ENCODE results near the gene ME1. TPM values are rescaled to one million over a fixed set of nuclear protein-coding genes. Genes with fewer than 3 reads are reported as not detected.

Gene ME1
- total RNA-seq, 1 donor from 2014 or later, result 7.9 TPM

- no peak for DNase-seq (ENCODE audit: low spot score, unreplicated experiment)
- no peak for TF ChIP-seq CTCF (IDR thresholded peaks at IDR 0.05; ENCODE audit: unreplicated experiment)
- Mint-ChIP-seq H3K27me3 (no peaks in the 10 kb centered on the region), H3K4me1 (ENCODE audit: low read depth) (peaks cover 2% of the 10 kb centered on the region), H3K4me3 (ENCODE audit: low read depth) (no peak overlapping the region), H3K36me3 (ENCODE audit: insufficient read depth) (no peaks in the 10 kb centered on the region), H3K27ac (no peak overlapping the region), H3K9me3 (ENCODE audit: low read depth) (no peaks in the 10 kb centered on the region)
Observed at GRCh38 chr6:83443516-83443915, 12.7 kb upstream of the ME1 start.

- Mint-ChIP-seq H3K4me3 (ENCODE audit: low read depth) (no peak overlapping the region), H3K4me1 (ENCODE audit: low read depth) (peaks cover 2% of the 10 kb centered on the region), H3K27me3 (no peaks in the 10 kb centered on the region), H3K36me3 (ENCODE audit: insufficient read depth) (no peaks in the 10 kb centered on the region), H3K27ac (no peak overlapping the region), H3K9me3 (ENCODE audit: low read depth) (no peaks in the 10 kb centered on the region)
- no peak for TF ChIP-seq CTCF (IDR thresholded peaks at IDR 0.05; ENCODE audit: unreplicated experiment)
- DNase-seq (ENCODE audit: low spot score, unreplicated experiment), result no peak
Observed at GRCh38 chr6:83442752-83443151, 11.9 kb upstream of the ME1 start.

- TF ChIP-seq CTCF (IDR thresholded peaks at IDR 0.05; ENCODE audit: unreplicated experiment), result no peak
- H3K4me1 Mint-ChIP-seq (ENCODE audit: low read depth), result no peaks in the 10 kb centered on the region
- H3K27me3 Mint-ChIP-seq, result no peaks in the 10 kb centered on the region
- no peaks in the 10 kb centered on the region for H3K36me3 Mint-ChIP-seq (ENCODE audit: insufficient read depth)
- no peak overlapping the region for H3K4me3 Mint-ChIP-seq (ENCODE audit: low read depth)
- no peaks in the 10 kb centered on the region for H3K9me3 Mint-ChIP-seq (ENCODE audit: low read depth)
- no peak for DNase-seq (ENCODE audit: low spot score, unreplicated experiment)
- no peak overlapping the region for H3K27ac Mint-ChIP-seq
Observed at GRCh38 chr6:83439201-83439600, 8.3 kb upstream of the ME1 start.

GRCh38 chr6:83436674-83437073, 5.8 kb upstream of the ME1 start:
- TF ChIP-seq CTCF (IDR thresholded peaks at IDR 0.05; ENCODE audit: unreplicated experiment), result no peak
- no peak overlapping the region for H3K4me3 Mint-ChIP-seq (ENCODE audit: low read depth)
- no peaks in the 10 kb centered on the region for H3K27me3 Mint-ChIP-seq
- DNase-seq (ENCODE audit: low spot score, unreplicated experiment), result no peak
- H3K9me3 Mint-ChIP-seq (ENCODE audit: low read depth), result no peaks in the 10 kb centered on the region
- no peaks in the 10 kb centered on the region for H3K4me1 Mint-ChIP-seq (ENCODE audit: low read depth)
- no peaks in the 10 kb centered on the region for H3K36me3 Mint-ChIP-seq (ENCODE audit: insufficient read depth)
- H3K27ac Mint-ChIP-seq, result no peak overlapping the region

GRCh38 chr6:83433177-83433576, 2.3 kb upstream of the ME1 start:
- Mint-ChIP-seq H3K27ac (no peak overlapping the region), H3K4me3 (ENCODE audit: low read depth) (no peak overlapping the region), H3K36me3 (ENCODE audit: insufficient read depth) (no peaks in the 10 kb centered on the region), H3K9me3 (ENCODE audit: low read depth) (no peaks in the 10 kb centered on the region), H3K4me1 (ENCODE audit: low read depth) (peaks cover 12% of the 10 kb centered on the region), H3K27me3 (no peaks in the 10 kb centered on the region)
- TF ChIP-seq CTCF (IDR thresholded peaks at IDR 0.05; ENCODE audit: unreplicated experiment), result no peak
- no peak for DNase-seq (ENCODE audit: low spot score, unreplicated experiment)

All from progenitor cell of endocrine pancreas (in vitro differentiated cells).